Lung (tissue), 12 donors: ENCODE data around the gene ST8SIA2. TPM values are rescaled to one million over a fixed set of nuclear protein-coding genes. Genes with fewer than 3 reads are reported as not detected.

Experiments
- ATAC-seq: fragments of 200-7000 bp; cut with Tn5 transposase; one replicate; pipeline ENCODE4 v1.9.1; 2020; ENCODE audit warnings: moderate number of reproducible peaks; ENCODE audit not compliant: insufficient read depth, low FRiP score
- DNase-seq, 3 donors: peaks; one replicate each; pipeline ENCODE4 v3.0.0-alpha.2; 2013 to 2017
- H3K27ac ChIP-seq, 2 donors: one replicate each; pipeline ENCODE4 v1.5.1; 2013; ENCODE audit warnings: mild to moderate bottlenecking in 2 of 2, moderate library complexity in 2 of 2, control low read depth in 1 of 2, inconsistent platforms in 1 of 2, low read depth in 1 of 2, low read length in 1 of 2
- H3K27me3 ChIP-seq, 3 donors: one replicate each; pipeline ENCODE4 v1.5.1; 2013; ENCODE audit warnings: low read length in 2 of 3; ENCODE audit not compliant: control insufficient read depth in 3 of 3, insufficient read depth in 3 of 3
- H3K36me3 ChIP-seq, 4 donors: one replicate each; pipeline ENCODE4 v1.5.1; 2013; ENCODE audit warnings: low read length in 4 of 4, mild to moderate bottlenecking in 1 of 4, moderate library complexity in 1 of 4; ENCODE audit not compliant: control insufficient read depth in 4 of 4, insufficient read depth in 4 of 4
- H3K4me1 ChIP-seq, 5 donors: one replicate each; pipeline ENCODE4 v1.5.1; 2013; ENCODE audit warnings: low read length in 5 of 5, mild to moderate bottlenecking in 2 of 5, moderate library complexity in 1 of 5; ENCODE audit not compliant: control insufficient read depth in 5 of 5, insufficient read depth in 5 of 5
- H3K4me3 ChIP-seq: one replicate; pipeline ENCODE4 v1.5.1; 2013; ENCODE audit warnings: mild to moderate bottlenecking, control low read depth, moderate library complexity
- H3K9ac ChIP-seq, 2 donors: one replicate each; pipeline ENCODE4 v1.5.1; 2013; ENCODE audit warnings: low read length in 2 of 2, control low read depth in 1 of 2; ENCODE audit not compliant: insufficient read depth in 1 of 2
- H3K9me3 ChIP-seq, 4 donors: one replicate each; pipeline ENCODE4 v1.5.1; 2013; ENCODE audit warnings: low read length in 3 of 4, mild to moderate bottlenecking in 1 of 4, moderate library complexity in 1 of 4; ENCODE audit not compliant: control insufficient read depth in 4 of 4, insufficient read depth in 3 of 4
- CTCF ChIP-seq: IDR thresholded peaks from 2 replicates; pipeline ENCODE4 v1.5.1; 2012; ENCODE audit warnings: mild to moderate bottlenecking; ENCODE audit errors: control extremely low read depth, extremely low read depth
- WGBS, 2 donors: extraction: QIAGEN DNeasy Blood & Tissue Kit; methylation state at CpG; one replicate each; pipeline ENCODE4 v1.1.7; 2013; 5-methylcytosine and 5-hydroxymethylcytosine counted together
- polyA plus RNA-seq, 2 donors: library from polyadenylated mRNA; stranded (reverse); fragments of 200-250 nt; gene quantifications; one replicate each; pipeline ENCODE4 v1.2.1, GENCODE V29; 2013
- total RNA-seq, 2 donors: library from RNA; depleted of rRNA in 1 of 2; stranded (reverse); fragments of >200 nt in 1 of 2; gene quantifications; one replicate each; pipeline ENCODE4 v1.2.1, GENCODE V29; 2014 to 2021
- donor health status: control.
- donor health status: control.
- donor health status: Bipolar disorder and iron deficiency.
- donor health status: healthy.
- donor health status: DM: yes; HTN: yes; CAD: no.

Gene ST8SIA2
- total and polyA plus RNA-seq, 4 donors: 1.4 TPM; not detected in 3

GRCh38 chr15:92455271-92455670 lies 61.6 kb downstream of the ST8SIA2 start:
- 92 to 97% methylated on average over 7 of the region's 7 CpGs for WGBS, 2 donors
- no peak for ATAC-seq
- H3K4me1 ChIP-seq: peaks cover 0 to 19% (median 0%) of the 10 kb centered on the region in 5 donors
- DNase-seq: no peak
- H3K4me3 ChIP-seq: no peak overlapping the region
- H3K36me3 ChIP-seq: no peaks in the 10 kb centered on the region
- TF ChIP-seq CTCF: no peak
- H3K9ac ChIP-seq: no peak overlapping the region
- peaks cover 0 to 5% (median 0%) of the 10 kb centered on the region in 4 donors for H3K9me3 ChIP-seq
- no peak overlapping the region for H3K27ac ChIP-seq
- no peaks in the 10 kb centered on the region for H3K27me3 ChIP-seq

- no peaks in the 10 kb centered on the region for H3K36me3 ChIP-seq
- DNase-seq (no peak), ATAC-seq (no peak)
- H3K27ac ChIP-seq: no peak overlapping the region
- H3K9me3 ChIP-seq: peaks cover 0 to 2% (median 0%) of the 10 kb centered on the region in 4 donors
- WGBS, 2 donors: 70 to 75% methylated on average over 13 of the region's 13 CpGs
- H3K27me3 ChIP-seq: no peaks in the 10 kb centered on the region
- no peak overlapping the region for H3K4me3 ChIP-seq
- no peak overlapping the region for H3K9ac ChIP-seq
- H3K4me1 ChIP-seq: peaks cover 0 to 19% (median 0%) of the 10 kb centered on the region in 5 donors
- no peak for TF ChIP-seq CTCF
Observed at GRCh38 chr15:92457471-92458041, 63.9 kb downstream of the ST8SIA2 start.

- peaks cover 0 to 8% (median 0%) of the 10 kb centered on the region in 4 donors for H3K36me3 ChIP-seq
- H3K9me3 ChIP-seq: no peaks in the 10 kb centered on the region
- no peak overlapping the region for H3K9ac ChIP-seq
- peaks cover 0 to 5% (median 0%) of the 10 kb centered on the region in 5 donors for H3K4me1 ChIP-seq
- H3K27ac ChIP-seq: no peak overlapping the region
- H3K4me3 ChIP-seq: no peak overlapping the region
- TF ChIP-seq CTCF: no peak
- no peak for ATAC-seq
- DNase-seq: no peak
- WGBS, 2 donors: 85 to 90% methylated on average over 4 of the region's 4 CpGs
- H3K27me3 ChIP-seq: no peaks in the 10 kb centered on the region
Observed at GRCh38 chr15:92460023-92460422, 66.3 kb downstream of the ST8SIA2 start.
